Mammary epithelial cell (primary cell): ENCODE data around the gene CCBE1.

Experiments used
- EZH2 ChIP-seq: IDR thresholded peaks from 2 replicates; pipeline ENCODE4 v1.6.1; 2012; ENCODE audit warnings: low read length, inconsistent platforms, borderline replicate concordance
- TF ChIP-seq, protein P1 (sequence below), 2 donors: IDR thresholded peaks in 1 of 2; conservative IDR thresholded peaks in 1 of 2; 2 replicates each; pipeline ENCODE4 v1.5.1; 2011 to 2012; ENCODE audit warnings: inconsistent platforms in 2 of 2, low read length in 2 of 2, mild to moderate bottlenecking in 2 of 2, control low read depth in 1 of 2, low read depth in 1 of 2; ENCODE audit not compliant: insufficient read depth in 1 of 2; ENCODE audit errors: extremely low read depth in 1 of 2

DNA sequence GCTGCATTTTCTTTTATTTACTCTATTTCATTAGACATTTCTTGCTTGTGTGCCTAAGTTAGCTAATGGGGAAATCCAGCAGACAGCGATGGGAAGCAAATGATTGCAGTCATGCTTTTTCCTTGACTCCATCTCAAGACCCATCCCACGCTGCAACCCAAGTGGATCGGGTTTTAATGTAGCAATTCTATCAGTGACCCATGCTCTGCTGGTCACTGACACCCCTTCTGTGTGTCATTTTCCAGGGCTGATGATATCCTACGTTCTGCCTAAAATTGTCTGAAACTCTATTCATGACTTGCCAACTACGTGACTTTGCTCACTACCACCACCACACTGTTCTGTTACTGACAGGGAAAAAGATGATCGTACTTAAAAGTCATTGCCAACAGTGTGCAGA, 129.8 kb downstream of the CCBE1 start:
- TF ChIP-seq EZH2: no peak
- TF ChIP-seq, protein P1, sequence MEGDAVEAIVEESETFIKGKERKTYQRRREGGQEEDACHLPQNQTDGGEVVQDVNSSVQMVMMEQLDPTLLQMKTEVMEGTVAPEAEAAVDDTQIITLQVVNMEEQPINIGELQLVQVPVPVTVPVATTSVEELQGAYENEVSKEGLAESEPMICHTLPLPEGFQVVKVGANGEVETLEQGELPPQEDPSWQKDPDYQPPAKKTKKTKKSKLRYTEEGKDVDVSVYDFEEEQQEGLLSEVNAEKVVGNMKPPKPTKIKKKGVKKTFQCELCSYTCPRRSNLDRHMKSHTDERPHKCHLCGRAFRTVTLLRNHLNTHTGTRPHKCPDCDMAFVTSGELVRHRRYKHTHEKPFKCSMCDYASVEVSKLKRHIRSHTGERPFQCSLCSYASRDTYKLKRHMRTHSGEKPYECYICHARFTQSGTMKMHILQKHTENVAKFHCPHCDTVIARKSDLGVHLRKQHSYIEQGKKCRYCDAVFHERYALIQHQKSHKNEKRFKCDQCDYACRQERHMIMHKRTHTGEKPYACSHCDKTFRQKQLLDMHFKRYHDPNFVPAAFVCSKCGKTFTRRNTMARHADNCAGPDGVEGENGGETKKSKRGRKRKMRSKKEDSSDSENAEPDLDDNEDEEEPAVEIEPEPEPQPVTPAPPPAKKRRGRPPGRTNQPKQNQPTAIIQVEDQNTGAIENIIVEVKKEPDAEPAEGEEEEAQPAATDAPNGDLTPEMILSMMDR (conservative IDR thresholded peaks at IDR 0.05 in 1 of 2, IDR thresholded peaks at IDR 0.05 in 1 of 2; ENCODE audit: extremely low read depth in 1 of 2, insufficient read depth in 1 of 2, low read depth in 1 of 2, low read length in 2 of 2): no peak
